Ascending aorta (tissue), 2 donors: Measurements from ENCODE around the gene WDR33. TPM values are rescaled to one million over a fixed set of nuclear protein-coding genes. Genes with fewer than 3 reads are reported as not detected.
"Not testable (repeated sequence)": the region's sequence is repeated elsewhere in the genome, so short reads cannot be mapped to it uniquely, and the experiment has no call there.

Experiments
- DNase-seq, 2 donors: peaks; one replicate each; pipeline ENCODE4 v3.0.0-alpha.2; 2019; ENCODE audit warnings: low spot score in 2 of 2
- H3K27ac ChIP-seq, 2 donors: fragments of 200-600 bp; sonication (generic); one replicate each; pipeline ENCODE4 v1.5.1; 2016 to 2017; ENCODE audit warnings: mild to moderate bottlenecking in 1 of 2
- H3K27me3 ChIP-seq: fragments of 200-600 bp; sonication (generic); one replicate; pipeline ENCODE4 v1.5.1; 2017
- H3K36me3 ChIP-seq, 2 donors: fragments of 200-600 bp; sonication (generic); one replicate each; pipeline ENCODE4 v1.5.1; 2016
- H3K4me1 ChIP-seq, 2 donors: fragments of 200-600 bp; sonication (generic); one replicate each; pipeline ENCODE4 v1.5.1; 2016 to 2017; ENCODE audit warnings: mild to moderate bottlenecking in 1 of 2
- H3K4me3 ChIP-seq, 2 donors: fragments of 200-600 bp; sonication (generic); one replicate each; pipeline ENCODE4 v1.5.1; 2016 to 2017; ENCODE audit warnings: mild to moderate bottlenecking in 1 of 2
- H3K9me3 ChIP-seq, 2 donors: fragments of 200-600 bp; sonication (generic); one replicate each; pipeline ENCODE4 v1.5.1; 2016
- CTCF ChIP-seq, 3 experiments: fragments of 200-600 bp in 2 of 3; fragments of 450-650 bp in 1 of 3; sonication (generic) in 2 of 3; IDR thresholded peaks; one replicate each; pipeline ENCODE4 v1.5.1; 2016 to 2019; ENCODE audit warnings: antibody characterized with exemption in 3 of 3, mild to moderate bottlenecking in 1 of 3, moderate library complexity in 1 of 3
- intact Hi-C: fragments of 100-400 bp; cut with DNase I; formaldehyde crosslinking; loops from one replicate; pipeline ENCODE4 v1.15.1; 2023
- total RNA-seq: library from RNA; depleted of rRNA; stranded (reverse); fragments of >200 nt; gene quantifications from one replicate; pipeline ENCODE4 v1.1.0, GENCODE V29; 2016

The WDR33 gene
- total RNA-seq, 1 donor from 2014 or later = 13.9 TPM

- Histone ChIP-seq H3K4me3 (peak overlapping the region; percentile 67 to 70), H3K4me1 (peaks cover 0 to 26% of the 10 kb centered on the region in 2 donors), H3K36me3 (no peaks in the 10 kb centered on the region), H3K27ac (peak overlapping the region; percentile 79 to 87), H3K27me3 (no peaks in the 10 kb centered on the region), H3K9me3 (no peaks in the 10 kb centered on the region)
- DNase-seq = no peak
- intact Hi-C loops = loop anchor here (2.0 to 5.0 kb wide), 3 partner anchors 49 to 303 kb away; partner anchors contain the start of genes POLR2D and SAP130
- no peak for TF ChIP-seq CTCF (IDR thresholded peaks at IDR 0.05)
Measured at GRCh38 chr2:127810156-127810618, 784 bp downstream of the WDR33 start.

GRCh38 chr2:127807678-127808353 lies 3.2 kb downstream of the WDR33 start:
- Histone ChIP-seq H3K27me3 (no peaks in the 10 kb centered on the region), H3K36me3 (no peaks in the 10 kb centered on the region), H3K9me3 (no peaks in the 10 kb centered on the region), H3K4me3 (no peak overlapping the region), H3K27ac (no peak overlapping the region), H3K4me1 (peaks cover 0 to 30% of the 10 kb centered on the region in 2 donors)
- no peak for DNase-seq
- TF ChIP-seq CTCF (IDR thresholded peaks at IDR 0.05) = no peak
- intact Hi-C loops = no loop called here

- H3K36me3 ChIP-seq, intact Hi-C loops, DNase-seq, H3K27me3 ChIP-seq, H3K27ac ChIP-seq, H3K9me3 ChIP-seq, H3K4me3 ChIP-seq: not testable (repeated sequence)
- peaks cover 0 to 30% of the 10 kb centered on the region in 2 donors for H3K4me1 ChIP-seq
Measured at GRCh38 chr2:127806860-127807259, 4.1 kb downstream of the WDR33 start.

GRCh38 chr2:127805491-127805890 lies 5.5 kb downstream of the WDR33 start:
- no peaks in the 10 kb centered on the region for H3K27me3 ChIP-seq
- no peak for TF ChIP-seq CTCF (IDR thresholded peaks at IDR 0.05)
- no peaks in the 10 kb centered on the region for H3K9me3 ChIP-seq
- peaks cover 0 to 30% of the 10 kb centered on the region in 2 donors for H3K4me1 ChIP-seq
- no peak overlapping the region for H3K27ac ChIP-seq
- H3K4me3 ChIP-seq = no peak overlapping the region
- DNase-seq = no peak
- H3K36me3 ChIP-seq = peaks cover 0 to 3% of the 10 kb centered on the region in 2 donors
- intact Hi-C loops = no loop called here

GRCh38 chr2:127799926-127800325 lies 11.0 kb downstream of the WDR33 start:
- Histone ChIP-seq H3K36me3 (peaks cover 0 to 3% of the 10 kb centered on the region in 2 donors), H3K27ac (no peak overlapping the region), H3K4me3 (no peak overlapping the region), H3K4me1 (peaks cover 0 to 16% of the 10 kb centered on the region in 2 donors), H3K9me3 (no peaks in the 10 kb centered on the region), H3K27me3 (no peaks in the 10 kb centered on the region)
- intact Hi-C loops = no loop called here
- TF ChIP-seq CTCF (IDR thresholded peaks at IDR 0.05) = no peak
- no peak for DNase-seq

GRCh38 chr2:127796389-127796788 lies 14.6 kb downstream of the WDR33 start:
- intact Hi-C loops = no loop called here
- Histone ChIP-seq H3K27ac (no peak overlapping the region), H3K4me3 (no peak overlapping the region), H3K27me3 (no peaks in the 10 kb centered on the region), H3K9me3 (no peaks in the 10 kb centered on the region), H3K4me1 (peaks cover 0 to 12% of the 10 kb centered on the region in 2 donors), H3K36me3 (peaks cover 0 to 7% of the 10 kb centered on the region in 2 donors)
- DNase-seq = no peak
- no peak for TF ChIP-seq CTCF (IDR thresholded peaks at IDR 0.05)

GRCh38 chr2:127794901-127795300 lies 16.1 kb downstream of the WDR33 start:
- H3K27me3 ChIP-seq, intact Hi-C loops, H3K9me3 ChIP-seq, DNase-seq, H3K4me3 ChIP-seq, H3K27ac ChIP-seq, H3K36me3 ChIP-seq: not testable (repeated sequence)
- H3K4me1 ChIP-seq = peaks cover 0 to 18% of the 10 kb centered on the region in 2 donors
